Iris pigment epithelial cell (primary cell): Measurements from ENCODE around the gene CBL.

Experiments
- DNase-seq: peaks from one replicate; pipeline ENCODE4 v3.0.0-alpha.2; 2011; ENCODE audit warnings: low read depth

CBL gene

DNA sequence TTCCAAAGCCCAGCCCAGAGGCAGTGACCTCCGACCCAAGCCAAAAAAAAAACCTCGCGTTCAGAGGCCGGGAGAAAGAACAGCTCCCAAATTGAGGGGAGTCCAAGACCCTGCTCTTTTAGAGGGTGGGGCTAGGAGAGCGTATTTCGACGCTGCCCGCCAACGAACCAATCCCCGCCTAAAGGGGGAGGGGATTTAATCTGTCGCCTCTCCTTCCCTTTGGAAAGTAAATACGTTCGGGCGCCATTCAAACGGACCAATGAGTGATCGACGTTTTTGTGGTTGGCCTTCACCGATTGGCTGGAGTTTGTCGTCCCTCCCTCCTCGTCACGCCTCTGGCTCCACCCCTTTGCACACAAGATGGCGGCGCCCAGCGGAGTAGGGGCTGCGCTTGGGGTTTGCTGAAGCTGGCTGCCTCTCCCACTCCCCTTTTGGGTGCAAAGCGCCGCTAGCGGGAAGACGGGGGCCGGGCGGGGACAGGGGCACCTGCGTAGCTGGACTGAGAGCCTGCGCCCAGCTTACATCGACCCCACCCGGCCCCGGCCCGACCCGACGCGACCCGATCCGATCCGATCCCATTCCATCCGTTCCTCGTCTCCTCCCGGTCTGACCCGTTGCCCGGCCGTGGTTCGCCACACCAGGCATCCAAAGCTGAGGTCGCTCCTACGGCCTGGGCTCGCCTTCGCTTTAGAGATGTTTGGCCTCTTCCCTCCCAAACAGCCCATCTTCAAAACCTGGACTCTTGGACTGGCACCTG, 128.2 kb downstream of the CBL start, which contains the start of gene RNF26:
RNF26 (plus strand) TSS at position 354 of the 757 bp plus-strand sequence. CDS start 596 bp downstream, outside the sequence.
- DNase-seq = peak; percentile 98

DNA sequence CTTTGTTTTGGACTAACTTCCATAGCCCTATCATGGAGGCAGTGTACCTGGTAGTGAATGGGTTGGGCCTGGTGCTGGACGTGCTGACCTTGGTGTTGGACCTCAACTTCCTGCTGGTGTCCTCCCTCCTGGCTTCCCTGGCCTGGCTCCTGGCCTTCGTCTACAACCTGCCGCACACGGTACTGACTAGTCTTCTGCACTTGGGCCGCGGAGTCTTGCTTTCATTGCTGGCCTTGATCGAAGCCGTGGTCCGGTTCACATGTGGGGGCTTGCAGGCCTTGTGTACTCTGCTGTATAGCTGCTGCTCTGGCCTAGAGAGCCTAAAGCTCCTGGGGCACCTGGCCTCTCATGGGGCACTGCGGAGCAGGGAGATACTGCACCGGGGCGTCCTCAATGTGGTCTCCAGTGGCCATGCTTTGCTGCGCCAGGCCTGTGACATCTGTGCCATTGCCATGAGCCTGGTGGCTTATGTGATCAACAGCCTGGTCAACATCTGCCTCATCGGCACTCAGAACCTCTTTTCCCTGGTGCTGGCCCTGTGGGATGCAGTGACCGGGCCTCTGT, 129.0 kb downstream of the CBL start:
- DNase-seq = no peak

DNA sequence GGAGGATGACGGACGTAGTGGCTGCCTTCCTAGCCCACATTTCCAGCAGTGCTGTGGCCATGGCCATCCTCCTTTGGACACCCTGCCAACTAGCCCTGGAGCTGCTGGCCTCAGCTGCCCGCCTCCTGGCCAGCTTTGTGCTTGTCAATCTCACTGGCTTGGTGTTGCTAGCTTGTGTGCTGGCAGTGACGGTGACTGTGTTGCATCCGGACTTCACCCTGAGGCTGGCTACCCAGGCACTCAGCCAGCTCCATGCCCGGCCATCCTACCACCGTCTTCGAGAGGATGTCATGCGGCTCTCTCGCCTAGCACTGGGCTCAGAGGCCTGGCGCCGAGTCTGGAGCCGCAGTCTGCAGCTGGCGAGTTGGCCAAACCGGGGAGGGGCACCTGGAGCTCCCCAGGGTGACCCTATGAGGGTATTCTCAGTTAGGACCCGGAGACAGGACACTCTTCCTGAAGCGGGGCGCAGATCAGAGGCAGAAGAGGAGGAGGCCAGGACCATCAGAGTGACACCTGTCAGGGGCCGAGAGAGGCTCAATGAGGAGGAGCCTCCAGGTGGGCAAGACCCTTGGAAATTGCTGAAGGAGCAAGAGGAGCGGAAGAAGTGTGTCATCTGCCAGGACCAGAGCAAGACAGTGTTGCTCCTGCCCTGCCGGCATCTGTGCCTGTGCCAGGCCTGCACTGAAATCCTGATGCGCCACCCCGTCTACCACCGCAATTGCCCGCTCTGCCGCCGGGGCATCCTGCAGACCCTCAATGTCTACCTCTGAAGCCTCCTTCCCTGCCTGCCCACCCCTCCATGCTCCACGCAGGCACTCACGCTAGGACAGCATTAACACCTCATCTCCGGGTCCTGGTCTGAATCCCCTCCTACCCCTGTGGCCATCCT, 129.8 kb downstream of the CBL start:
- DNase-seq = no peak

DNA sequence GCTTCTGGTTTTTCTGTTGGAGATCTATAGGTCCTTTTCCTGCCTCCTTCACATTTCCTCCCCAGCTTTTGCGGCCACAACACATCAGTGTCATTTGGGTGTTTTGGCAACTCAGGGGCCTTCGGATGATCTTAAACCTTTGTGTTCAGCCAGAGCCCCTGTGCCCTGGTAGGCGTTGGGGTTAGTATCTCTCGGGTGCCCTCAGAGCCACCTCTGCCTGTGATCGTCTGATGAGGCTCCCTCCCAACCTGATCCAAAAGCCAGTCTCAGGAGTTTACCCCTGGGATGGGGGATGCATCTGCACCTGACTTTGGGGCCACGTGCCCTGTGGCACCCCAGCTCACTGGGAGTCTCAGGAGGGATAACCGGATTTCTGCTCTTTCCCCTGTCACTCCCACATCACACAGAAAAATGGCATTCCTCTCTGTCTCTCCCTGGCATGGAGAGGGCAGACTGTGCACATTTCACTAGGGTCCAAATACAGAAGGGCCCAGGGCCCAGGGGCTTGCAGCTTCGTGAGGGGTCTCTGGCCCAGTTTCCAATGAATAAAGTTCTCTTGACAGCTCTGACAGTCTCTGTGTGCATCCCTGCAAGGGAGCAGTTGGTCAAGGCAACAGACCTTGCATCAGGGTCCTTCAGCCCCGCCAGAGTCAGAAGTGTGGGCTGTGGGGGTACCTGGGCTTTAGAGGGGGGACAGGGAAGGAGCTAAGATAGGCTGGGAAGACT, 130.8 kb downstream of the CBL start:
- no peak for DNase-seq

DNA sequence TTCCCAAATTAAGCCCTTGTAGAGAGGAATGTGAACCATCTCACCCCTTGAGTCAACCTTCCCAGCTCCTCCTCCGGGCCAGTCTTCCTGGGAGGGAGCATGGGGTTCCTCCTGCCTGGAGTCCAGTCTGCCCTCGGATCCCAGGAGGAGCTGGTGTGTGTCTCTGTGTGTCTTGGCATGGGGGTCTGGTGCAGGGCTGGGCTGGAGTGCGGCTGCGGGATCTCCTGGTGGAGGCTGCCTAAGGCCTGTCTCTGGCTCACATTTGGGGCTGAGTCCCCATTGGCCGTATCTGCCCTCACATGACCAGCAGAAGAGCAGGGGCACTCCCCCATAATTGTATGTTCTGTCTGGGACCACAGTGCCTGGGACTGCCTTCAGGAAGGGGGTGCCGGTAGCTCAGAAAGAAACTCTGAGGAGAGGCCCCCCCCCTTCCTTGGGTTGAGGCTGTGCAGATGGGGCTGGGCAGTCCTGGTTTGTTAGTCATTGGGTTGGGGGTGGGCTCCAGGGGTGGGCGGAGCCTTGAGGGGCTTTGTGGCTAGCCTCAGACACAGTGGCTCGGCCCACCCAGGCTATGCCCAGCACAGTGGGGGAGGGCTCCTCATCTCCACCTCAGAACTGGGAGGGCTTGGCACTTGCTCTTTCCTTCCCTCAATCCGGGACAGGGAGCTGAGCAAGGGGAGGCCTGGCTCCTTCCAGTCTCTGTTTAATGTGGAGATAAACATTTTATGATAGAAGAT, 131.6 kb downstream of the CBL start:
- no peak for DNase-seq

DNA sequence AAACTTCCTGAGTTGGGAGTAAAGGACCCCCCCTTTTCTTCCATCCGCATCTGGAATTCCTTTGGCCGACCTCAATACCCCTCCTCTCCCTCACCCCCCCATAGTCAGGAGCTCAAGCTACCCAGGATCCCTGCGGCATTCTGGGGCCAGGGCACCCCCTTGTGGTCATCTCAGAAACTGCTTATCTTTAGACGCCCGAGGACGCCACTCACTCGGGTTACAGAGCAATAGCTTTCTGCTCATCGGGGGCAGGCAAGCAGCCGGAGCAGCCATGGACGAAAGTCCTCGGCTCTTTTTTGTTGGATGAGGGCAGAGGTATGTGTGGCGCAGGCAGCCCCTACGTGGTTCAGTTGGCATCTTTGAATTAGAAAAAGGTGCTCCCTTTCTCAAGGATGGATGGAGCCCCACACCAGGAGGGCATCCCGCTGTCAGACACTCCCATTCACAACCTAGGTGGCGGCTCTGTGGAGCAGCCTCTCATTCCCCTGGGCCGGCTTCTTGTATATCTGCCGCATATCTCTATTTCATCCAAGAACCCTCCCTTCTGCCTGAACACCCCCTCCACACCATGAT, 132.3 kb downstream of the CBL start:
- DNase-seq = peak; percentile 67

DNA sequence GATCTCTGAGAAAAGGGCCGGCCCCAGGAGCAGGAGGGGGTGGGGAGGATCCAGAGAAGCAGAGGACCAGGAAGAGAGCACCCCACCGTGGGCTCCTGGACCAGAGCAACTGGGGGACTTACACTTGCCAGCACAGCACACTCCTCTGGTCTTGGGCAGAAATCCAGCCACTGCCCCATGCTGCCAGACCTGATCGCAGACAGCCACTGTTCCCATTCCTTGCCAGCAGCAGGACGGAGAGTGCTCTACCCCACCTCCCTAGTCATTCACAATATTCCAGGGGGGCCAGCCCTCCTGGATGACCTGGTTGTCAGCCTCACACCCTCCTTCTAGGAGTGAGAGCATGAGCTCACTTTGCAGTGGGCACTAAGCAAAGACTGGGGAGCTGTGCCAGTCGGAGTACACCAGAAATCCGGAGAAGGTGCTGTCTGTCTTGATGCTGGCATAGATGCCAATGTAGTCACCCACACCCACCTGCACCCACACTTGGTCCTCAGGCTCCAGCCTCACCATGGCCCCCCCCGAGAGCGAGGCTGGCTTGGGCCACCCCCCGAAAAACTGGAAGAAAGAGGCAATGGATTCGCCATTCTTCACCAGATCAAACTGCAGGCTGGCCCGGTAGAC, 132.9 kb downstream of the CBL start:
- DNase-seq = no peak

DNA sequence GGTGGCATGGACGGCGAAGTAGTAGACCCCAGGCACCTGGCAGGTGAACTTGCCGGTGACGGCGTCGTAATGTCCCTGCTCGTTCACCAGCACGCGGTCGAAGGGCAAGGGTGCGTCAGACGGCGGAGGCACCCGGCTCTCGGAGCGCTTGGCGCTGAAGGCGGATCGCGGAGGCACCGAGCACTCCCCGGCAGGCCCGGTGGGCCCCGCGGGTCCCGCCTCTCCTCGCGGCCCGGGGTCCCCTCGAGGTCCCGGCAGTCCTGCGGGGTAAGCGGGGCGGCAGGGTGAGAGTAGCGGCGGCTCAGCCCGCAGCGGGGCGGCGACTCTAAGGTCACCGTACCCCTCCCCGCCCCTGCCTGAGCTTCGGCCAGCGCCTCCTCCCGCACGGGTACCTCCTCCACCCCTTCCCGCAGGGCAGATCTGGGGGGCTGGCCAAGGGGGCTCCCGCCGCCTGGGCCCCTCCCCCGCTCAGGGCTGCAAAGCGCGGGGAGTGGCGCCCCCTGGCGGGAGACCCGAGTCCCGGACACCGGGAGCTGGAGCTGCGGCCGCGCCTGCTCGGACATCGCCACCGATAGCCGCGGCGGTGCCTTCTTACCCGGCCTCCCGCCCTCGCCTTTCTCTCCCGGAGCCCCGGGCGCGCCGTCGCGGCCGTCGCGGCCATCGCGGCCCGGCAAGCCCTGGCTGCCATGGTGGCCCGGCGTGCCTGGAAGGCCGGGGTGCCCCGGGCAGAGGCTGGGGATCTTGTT, 133.6 kb downstream of the CBL start:
- no peak for DNase-seq

DNA sequence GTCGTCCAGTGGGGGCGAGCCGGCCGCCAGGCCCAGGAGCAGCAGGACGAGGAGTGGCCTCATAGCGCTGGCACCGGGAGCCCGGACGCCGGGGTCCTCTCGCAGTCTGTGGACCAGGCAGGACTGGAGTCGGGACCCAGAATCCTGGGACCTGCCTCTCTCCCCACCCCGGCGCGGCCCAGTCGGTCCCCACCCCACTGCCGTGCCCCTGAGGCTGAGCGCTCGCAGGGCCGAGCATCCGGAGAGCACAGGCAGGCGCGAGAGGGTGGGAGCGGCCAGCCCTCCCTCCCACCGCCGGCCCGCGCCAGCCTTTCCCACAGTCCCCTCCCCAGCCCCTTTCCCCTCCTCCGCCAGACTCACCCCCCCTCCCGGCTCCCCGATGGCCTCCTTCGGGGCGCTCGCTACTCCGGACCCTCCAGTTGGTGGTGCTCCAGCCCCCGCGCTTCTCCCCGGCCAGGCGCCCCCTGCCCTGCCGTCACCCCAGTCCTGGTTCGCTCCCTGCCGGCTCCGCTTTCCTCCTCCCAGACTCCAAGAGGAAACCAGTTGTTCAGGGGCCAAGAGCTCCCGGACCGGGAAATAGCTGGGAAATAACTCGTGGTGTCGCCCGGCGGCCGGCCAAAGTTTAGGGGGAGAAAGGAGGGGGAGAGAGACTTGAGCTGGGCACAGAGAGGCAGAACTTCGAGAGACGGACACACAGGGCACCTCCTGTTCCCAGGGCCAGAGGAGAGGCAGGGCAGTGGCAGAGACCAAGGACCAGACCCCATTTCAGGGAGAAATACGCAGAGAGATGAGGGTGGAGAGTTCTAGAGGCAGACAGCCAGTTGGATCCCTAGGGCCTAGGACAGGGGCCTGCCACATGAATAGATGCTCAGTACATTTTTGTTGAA, 134.4 kb downstream of the CBL start, which contains the start of gene C1QTNF5:
C1QTNF5 (minus strand) TSS at position 549 of the 887 bp plus-strand sequence; CDS start at position 63, 486 bp downstream.
- DNase-seq = no peak

DNA sequence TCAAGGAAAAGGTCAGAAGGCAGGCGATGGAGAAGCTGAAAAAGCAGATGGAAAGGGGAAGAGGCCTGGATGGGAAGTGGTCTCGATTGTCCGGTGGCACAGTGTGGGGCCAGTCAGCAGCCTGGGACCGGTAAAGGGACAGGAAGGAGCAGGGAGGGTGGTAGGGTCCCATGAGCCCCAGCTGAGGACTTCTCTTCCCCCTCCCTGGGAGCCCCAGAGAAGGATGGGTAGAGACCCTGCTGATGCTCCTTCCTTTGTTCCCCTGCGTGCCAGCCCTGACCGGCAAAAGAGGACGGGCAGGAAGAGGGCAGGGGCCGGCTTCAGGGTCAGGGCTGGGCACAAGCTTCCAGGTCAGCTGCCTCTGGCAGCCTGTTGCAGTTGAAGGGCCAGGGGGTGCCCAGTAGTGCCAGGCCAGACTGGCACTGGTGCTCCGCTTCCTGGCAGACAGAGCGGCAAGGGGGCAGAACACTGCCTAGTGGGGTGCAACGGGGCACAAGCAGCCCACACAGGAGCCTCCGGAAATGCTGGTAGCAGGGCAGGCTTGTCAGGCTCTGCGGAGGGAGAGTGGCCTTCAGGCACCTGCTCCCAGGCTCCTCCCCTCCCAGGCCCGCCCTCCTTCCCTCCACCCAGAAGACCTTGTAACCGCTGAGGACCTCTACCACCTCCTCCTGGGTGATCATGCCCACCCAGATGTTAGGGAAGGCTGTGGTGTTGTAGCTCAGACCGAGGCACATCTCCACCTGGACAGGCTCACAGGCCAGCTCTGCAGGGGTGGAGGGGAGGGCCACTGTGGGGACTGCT, 135.3 kb downstream of the CBL start:
- no peak for DNase-seq

DNA sequence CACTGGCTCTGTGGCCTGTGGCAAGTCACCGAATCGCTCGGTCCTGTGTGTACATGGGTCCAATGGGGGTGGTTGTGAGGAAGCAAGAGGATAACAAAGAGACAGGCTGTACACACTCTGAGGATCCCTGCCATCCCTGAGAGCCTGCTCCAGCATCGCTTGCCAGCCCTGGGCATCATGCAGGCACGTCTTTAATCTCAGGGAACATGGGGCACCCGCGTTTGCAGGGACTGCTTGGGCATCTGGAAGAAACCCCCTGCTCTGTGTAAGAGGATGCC, 135.8 kb downstream of the CBL start:
- no peak for DNase-seq

DNA sequence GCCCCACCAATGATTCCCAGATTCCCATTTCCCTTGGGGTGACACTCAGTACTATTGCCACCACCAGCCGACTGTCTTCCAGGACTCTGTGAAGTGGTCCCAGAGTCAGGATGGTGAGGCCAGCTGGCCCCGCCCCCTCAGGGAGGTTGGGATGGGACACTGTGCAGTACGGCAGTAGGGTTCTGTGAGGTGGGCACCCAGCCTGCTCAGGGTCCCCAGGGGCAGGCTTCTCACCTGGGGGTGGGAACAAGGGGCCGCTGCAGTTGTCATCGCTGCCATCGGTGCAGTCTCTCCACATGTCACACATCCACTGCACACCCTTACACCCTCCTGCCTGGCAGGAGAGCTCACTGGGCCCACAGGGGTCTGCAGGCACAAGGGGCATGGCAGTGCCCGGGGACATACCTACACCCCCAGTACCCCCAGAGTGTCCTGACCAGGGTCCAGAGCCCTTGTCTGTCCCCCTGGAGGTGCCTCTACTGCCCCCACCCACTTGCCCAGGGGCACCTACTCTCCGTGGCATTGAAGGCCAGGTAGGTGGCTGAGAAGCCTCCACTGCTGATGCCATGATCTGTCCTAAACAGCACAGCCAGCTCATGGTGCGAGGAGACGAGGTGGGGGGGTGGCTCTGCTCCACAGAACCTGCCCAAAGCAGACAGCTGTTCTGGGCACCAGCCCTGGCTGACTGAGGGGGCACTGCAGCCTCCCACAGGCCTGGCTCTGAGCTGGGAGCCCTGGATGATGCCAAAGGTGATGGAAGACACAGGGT, 136.4 kb downstream of the CBL start:
- DNase-seq = no peak

DNA sequence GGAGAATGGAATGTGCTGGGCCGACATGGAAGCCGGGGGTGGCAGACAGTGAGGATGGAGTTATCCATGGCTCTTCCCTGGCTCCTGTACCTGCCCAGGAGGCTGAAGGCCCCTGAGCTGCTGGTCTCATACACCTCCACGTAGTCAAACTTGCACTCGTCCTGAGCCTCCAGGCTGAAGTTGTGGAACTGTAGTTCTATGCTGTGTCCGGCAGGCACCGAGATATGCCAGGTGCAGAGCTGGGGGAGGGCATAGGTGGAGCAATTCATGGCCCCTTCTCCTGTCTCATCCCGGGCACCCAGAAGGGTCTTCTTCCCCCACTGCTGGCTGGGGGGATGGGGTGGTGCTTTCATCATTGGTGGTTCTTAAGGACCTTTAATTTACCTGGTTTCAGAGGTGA, 137.6 kb downstream of the CBL start:
- no peak for DNase-seq

DNA sequence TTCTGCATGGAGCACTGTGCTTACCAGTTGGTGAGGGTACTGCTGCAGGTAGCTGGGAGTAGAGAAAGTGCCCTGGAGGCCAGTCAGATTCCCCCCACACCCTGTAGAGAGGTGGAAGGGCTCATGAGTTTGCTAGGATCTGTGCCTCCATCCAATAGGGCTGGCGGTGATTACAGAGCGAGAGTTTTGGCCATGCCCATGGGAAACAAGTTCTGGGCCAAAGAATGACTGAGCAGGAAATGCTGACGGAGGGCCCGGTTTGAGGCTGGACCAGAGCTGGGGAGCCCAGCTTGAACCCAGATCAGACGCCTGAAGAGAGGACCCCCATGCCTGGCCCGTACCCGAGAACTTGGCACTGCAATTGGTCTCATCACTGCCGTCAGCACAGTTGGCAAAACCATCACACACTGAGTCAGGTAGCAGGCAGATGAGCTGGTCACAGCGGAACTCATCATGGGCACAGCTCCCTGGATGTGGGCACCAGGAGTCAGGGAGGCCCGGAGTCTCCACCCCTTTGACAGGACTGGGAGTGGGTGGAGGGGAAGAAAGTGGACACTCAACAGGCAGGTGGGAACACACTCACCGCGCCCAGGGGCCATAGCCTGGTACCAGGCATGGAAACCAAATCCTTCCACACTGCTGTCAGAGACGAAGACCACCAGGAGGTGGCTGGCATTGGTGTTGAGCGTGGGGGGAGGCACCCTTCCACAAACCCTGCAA, 138.3 kb downstream of the CBL start:
- DNase-seq = no peak

DNA sequence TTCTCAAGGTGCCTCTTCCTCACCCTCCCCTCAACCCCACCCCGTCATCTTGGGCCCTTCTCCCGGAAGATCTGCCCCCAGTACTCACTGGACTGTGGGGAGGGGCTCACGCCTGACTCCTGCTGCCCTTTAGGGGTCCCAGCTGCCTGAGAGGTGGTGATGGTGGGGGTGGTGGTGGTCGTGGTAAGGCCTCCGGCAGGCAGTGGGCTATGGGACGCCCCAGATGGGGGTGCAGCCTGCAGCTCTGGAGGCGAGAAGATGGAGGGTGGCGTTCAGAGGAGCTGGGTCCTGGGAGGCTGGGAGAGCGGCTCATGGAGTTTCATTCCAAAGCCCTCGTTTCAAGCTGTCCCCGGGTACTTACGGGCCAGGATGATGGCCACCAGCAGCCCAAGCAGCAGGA, 139.5 kb downstream of the CBL start:
- no peak for DNase-seq

DNA sequence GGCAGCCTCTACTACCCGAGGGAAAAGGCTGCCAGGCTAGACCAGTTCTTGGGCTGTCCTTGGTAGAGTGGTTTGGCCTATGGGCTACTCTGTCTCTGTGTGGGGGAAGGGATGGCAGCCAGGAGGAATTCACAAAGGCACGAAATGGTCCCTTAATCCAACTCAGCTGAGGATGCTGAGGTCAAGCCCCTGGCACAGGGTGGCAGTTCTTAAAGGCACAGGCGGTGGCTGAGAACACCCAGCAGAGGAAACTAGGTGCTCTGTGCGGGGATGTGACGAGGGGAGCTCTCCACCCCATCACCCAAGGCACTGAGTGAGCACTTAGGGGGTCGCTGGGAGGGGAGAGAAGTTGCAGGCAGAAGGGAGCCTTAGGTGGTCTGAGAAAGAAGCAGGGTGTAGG, 140.5 kb downstream of the CBL start, which contains the start of gene MFRP:
MFRP (minus strand) TSS at position 101 of the 400 bp plus-strand sequence. CDS start 192 bp downstream, outside the sequence.
- no peak for DNase-seq

DNA sequence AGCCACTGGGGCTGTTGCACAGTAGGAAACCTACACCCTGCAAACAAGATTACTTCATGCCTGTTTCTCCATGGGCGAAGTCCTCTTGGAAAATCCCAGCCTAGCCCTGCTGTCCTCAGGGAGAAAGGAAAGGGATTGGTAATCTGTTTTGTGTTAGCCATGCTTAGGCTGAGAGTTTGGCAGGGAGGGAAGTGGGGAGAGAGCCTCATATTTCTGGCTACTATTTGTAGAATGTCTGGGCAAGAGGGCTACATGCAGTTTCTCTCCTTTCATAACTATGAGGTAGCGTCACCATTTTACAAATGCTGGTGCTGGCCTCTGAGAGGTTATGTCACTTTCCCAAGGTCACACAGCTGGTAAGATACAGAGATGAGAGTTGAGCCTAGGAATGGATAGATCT, 141.1 kb downstream of the CBL start:
- no peak for DNase-seq
